GM21515 (cell line): Measurements from ENCODE around the gene RPL18A.
"Not testable (repeated sequence)": the region's sequence is repeated elsewhere in the genome, so short reads cannot be mapped to it uniquely, and the experiment has no call there.

Source experiments
- ATAC-seq: cut with Tn5 transposase; IDR thresholded peaks from one replicate; pipeline ENCODE4 v1.9.1; 2021; ENCODE audit not compliant: unreplicated experiment

Gene RPL18A

GRCh38 chr19:17866312-17866963 lies 6.7 kb downstream of the RPL18A start:
- ATAC-seq: no peak

- ATAC-seq: no peak
Observed at GRCh38 chr19:17866964-17867486, 7.3 kb downstream of the RPL18A start.

- ATAC-seq: no peak
Observed at GRCh38 chr19:17868669-17869068, 9.0 kb downstream of the RPL18A start.

- ATAC-seq: no peak
Observed at GRCh38 chr19:17869114-17869608, 9.5 kb downstream of the RPL18A start.

- no peak for ATAC-seq
Observed at GRCh38 chr19:17871032-17871877, 11.5 kb downstream of the RPL18A start.

- no peak for ATAC-seq
Observed at GRCh38 chr19:17871878-17872250, 12.2 kb downstream of the RPL18A start, which contains the start of gene SLC5A5. Gene SLC5A5, plus strand, starts transcription at chr19:17871945. Its CDS starts 375 bp downstream, at chr19:17872320.

GRCh38 chr19:17872251-17873001 lies 12.7 kb downstream of the RPL18A start:
- no peak for ATAC-seq

- ATAC-seq: no peak
Observed at GRCh38 chr19:17873786-17874757, 14.4 kb downstream of the RPL18A start.

GRCh38 chr19:17874758-17875135 lies 15.0 kb downstream of the RPL18A start:
- no peak for ATAC-seq

GRCh38 chr19:17877696-17878095 lies 18.0 kb downstream of the RPL18A start:
- ATAC-seq: no peak

GRCh38 chr19:17879466-17879865 lies 19.8 kb downstream of the RPL18A start:
- ATAC-seq: no peak

- no peak for ATAC-seq
Observed at GRCh38 chr19:17881701-17882100, 22.0 kb downstream of the RPL18A start.

- no peak for ATAC-seq
Observed at GRCh38 chr19:17883627-17884410, 24.1 kb downstream of the RPL18A start.

GRCh38 chr19:17886515-17886914 lies 26.8 kb downstream of the RPL18A start:
- no peak for ATAC-seq

- ATAC-seq: not testable (repeated sequence)
Observed at GRCh38 chr19:17887221-17887620, 27.5 kb downstream of the RPL18A start.

- ATAC-seq: no peak
Observed at GRCh38 chr19:17888260-17888659, 28.6 kb downstream of the RPL18A start.

- ATAC-seq: no peak
Observed at GRCh38 chr19:17889609-17890214, 30.0 kb downstream of the RPL18A start.

- ATAC-seq: no peak
Observed at GRCh38 chr19:17893766-17894165, 34.1 kb downstream of the RPL18A start.

GRCh38 chr19:17902701-17903100 lies 43.0 kb downstream of the RPL18A start:
- ATAC-seq: no peak
